ENCODE results near the gene STARD7.

DNA sequence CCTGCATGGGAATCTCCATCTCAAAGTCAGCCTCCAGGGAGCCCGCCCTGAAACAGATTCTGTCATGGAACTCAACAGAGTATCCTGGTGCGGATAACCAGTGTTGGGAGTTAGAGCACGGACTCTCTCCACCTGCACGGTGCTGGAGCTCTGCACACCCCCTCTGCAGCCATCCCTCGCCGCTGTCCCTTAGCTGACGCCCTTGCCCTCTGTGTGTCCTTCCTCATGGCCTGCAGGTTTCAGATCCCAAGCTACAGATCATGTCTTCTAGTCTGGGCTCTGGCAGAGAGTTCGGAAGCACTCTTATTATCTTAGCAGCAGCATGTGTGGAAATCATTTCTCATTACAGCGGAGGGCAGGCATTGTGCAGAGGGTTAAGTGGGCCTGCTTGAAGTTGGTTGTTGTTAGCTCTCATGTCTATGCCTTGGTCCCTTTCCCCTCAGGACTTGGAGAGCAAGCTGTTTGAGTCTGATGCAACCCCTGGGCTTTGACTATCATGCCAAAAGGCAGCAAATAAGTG, 31.2 kb upstream of the STARD7 start:
- TF ChIP-seq, protein P1, sequence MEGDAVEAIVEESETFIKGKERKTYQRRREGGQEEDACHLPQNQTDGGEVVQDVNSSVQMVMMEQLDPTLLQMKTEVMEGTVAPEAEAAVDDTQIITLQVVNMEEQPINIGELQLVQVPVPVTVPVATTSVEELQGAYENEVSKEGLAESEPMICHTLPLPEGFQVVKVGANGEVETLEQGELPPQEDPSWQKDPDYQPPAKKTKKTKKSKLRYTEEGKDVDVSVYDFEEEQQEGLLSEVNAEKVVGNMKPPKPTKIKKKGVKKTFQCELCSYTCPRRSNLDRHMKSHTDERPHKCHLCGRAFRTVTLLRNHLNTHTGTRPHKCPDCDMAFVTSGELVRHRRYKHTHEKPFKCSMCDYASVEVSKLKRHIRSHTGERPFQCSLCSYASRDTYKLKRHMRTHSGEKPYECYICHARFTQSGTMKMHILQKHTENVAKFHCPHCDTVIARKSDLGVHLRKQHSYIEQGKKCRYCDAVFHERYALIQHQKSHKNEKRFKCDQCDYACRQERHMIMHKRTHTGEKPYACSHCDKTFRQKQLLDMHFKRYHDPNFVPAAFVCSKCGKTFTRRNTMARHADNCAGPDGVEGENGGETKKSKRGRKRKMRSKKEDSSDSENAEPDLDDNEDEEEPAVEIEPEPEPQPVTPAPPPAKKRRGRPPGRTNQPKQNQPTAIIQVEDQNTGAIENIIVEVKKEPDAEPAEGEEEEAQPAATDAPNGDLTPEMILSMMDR (IDR thresholded peaks at IDR 0.05; ENCODE audit: insufficient read depth, low read depth, low read length) = no peak
- no peak for TF ChIP-seq EZH2 (IDR thresholded peaks at IDR 0.05; ENCODE audit: insufficient read depth, low read length)

All from astrocyte (in vitro differentiated cells and primary cell).